Nephron progenitor cell (in vitro differentiated cells): ENCODE measurements around the gene CACNA1C.
A peak's percentile ranks its signal among the peaks of the same experiment; 100 is the strongest.

ENCODE experiments used
- DNase-seq: peaks from one replicate; pipeline ENCODE4 v3.0.0; 2021
- H3K27ac Mint-ChIP-seq: 2 replicates; pipeline ENCODE4 v1.8.0; 2021; ENCODE audit warnings: mild to moderate bottlenecking, moderate library complexity, mixed read lengths
- H3K27me3 Mint-ChIP-seq: 2 replicates; pipeline ENCODE4 v1.8.0; 2021; ENCODE audit warnings: mild to moderate bottlenecking, low read depth, mixed read lengths; ENCODE audit not compliant: poor library complexity
- H3K36me3 Mint-ChIP-seq: 2 replicates; pipeline ENCODE4 v1.8.0; 2021; ENCODE audit warnings: low read depth, mixed read lengths
- H3K4me1 Mint-ChIP-seq: 2 replicates; pipeline ENCODE4 v1.8.0; 2021; ENCODE audit warnings: mixed read lengths
- H3K4me3 Mint-ChIP-seq: 2 replicates; pipeline ENCODE4 v1.8.0; 2021; ENCODE audit warnings: mild to moderate bottlenecking, moderate library complexity, mixed read lengths
- H3K9me3 Mint-ChIP-seq: 2 replicates; pipeline ENCODE4 v1.8.0; 2021; ENCODE audit warnings: mild to moderate bottlenecking, moderate library complexity, mixed read lengths
- CTCF ChIP-seq: fragments of 200-600 bp; sonication (generic); IDR thresholded peaks from 2 replicates; pipeline ENCODE4 v1.5.0; 2021; ENCODE audit warnings: antibody characterized with exemption

Gene CACNA1C

GRCh38 chr12:2138294-2138693 is 85.5 kb downstream of the CACNA1C start:
- Mint-ChIP-seq H3K4me1 (peaks cover 27% of the 10 kb centered on the region), H3K27me3 (peaks cover 6% of the 10 kb centered on the region), H3K36me3 (peaks cover 9% of the 10 kb centered on the region), H3K4me3 (no peak overlapping the region), H3K27ac (peak overlapping the region; percentile 48), H3K9me3 (peaks cover 11% of the 10 kb centered on the region)
- no peak for DNase-seq
- TF ChIP-seq CTCF = no peak

GRCh38 chr12:2138871-2139308 is 86.1 kb downstream of the CACNA1C start:
- H3K27me3 Mint-ChIP-seq = peaks cover 6% of the 10 kb centered on the region
- peaks cover 27% of the 10 kb centered on the region for H3K4me1 Mint-ChIP-seq
- H3K36me3 Mint-ChIP-seq = peaks cover 9% of the 10 kb centered on the region
- DNase-seq = no peak
- no peak overlapping the region for H3K27ac Mint-ChIP-seq
- TF ChIP-seq CTCF = no peak
- peaks cover 11% of the 10 kb centered on the region for H3K9me3 Mint-ChIP-seq
- no peak overlapping the region for H3K4me3 Mint-ChIP-seq

GRCh38 chr12:2139651-2140050 is 86.9 kb downstream of the CACNA1C start:
- Mint-ChIP-seq H3K36me3 (peaks cover 9% of the 10 kb centered on the region), H3K27ac (no peak overlapping the region), H3K27me3 (peaks cover 9% of the 10 kb centered on the region), H3K4me3 (no peak overlapping the region), H3K4me1 (peaks cover 29% of the 10 kb centered on the region), H3K9me3 (peaks cover 11% of the 10 kb centered on the region)
- DNase-seq = no peak
- no peak for TF ChIP-seq CTCF

- Mint-ChIP-seq H3K4me3 (no peak overlapping the region), H3K4me1 (peaks cover 39% of the 10 kb centered on the region), H3K27me3 (peaks cover 13% of the 10 kb centered on the region), H3K9me3 (peaks cover 6% of the 10 kb centered on the region), H3K36me3 (peaks cover 5% of the 10 kb centered on the region), H3K27ac (no peak overlapping the region)
- DNase-seq = no peak
- no peak for TF ChIP-seq CTCF
Observed at GRCh38 chr12:2140858-2141519, 88.2 kb downstream of the CACNA1C start.

- peaks cover 35% of the 10 kb centered on the region for H3K4me1 Mint-ChIP-seq
- H3K9me3 Mint-ChIP-seq = no peaks in the 10 kb centered on the region
- peaks cover 14% of the 10 kb centered on the region for H3K27me3 Mint-ChIP-seq
- H3K4me3 Mint-ChIP-seq = no peak overlapping the region
- no peaks in the 10 kb centered on the region for H3K36me3 Mint-ChIP-seq
- H3K27ac Mint-ChIP-seq = no peak overlapping the region
- no peak for DNase-seq
- TF ChIP-seq CTCF = no peak
Observed at GRCh38 chr12:2142068-2142467, 89.3 kb downstream of the CACNA1C start.

GRCh38 chr12:2144951-2145350 is 92.2 kb downstream of the CACNA1C start:
- no peak for DNase-seq
- Mint-ChIP-seq H3K27me3 (peaks cover 11% of the 10 kb centered on the region), H3K27ac (no peak overlapping the region), H3K36me3 (no peaks in the 10 kb centered on the region), H3K9me3 (no peaks in the 10 kb centered on the region), H3K4me1 (peaks cover 16% of the 10 kb centered on the region), H3K4me3 (no peak overlapping the region)
- TF ChIP-seq CTCF = no peak
